ENCODE data around the gene OR2T1. TPM values are rescaled to one million over a fixed set of nuclear protein-coding genes. Genes with fewer than 3 reads are reported as not detected.
"Not testable (repeated sequence)": the region's sequence is repeated elsewhere in the genome, so short reads cannot be mapped to it uniquely, and the experiment has no call there.

Gene OR2T1
- total and polyA plus RNA-seq, 2 of the 8 experiments (the other 6 are each of a cell fraction or from before 2014, with no cell fraction given): not detected

GRCh38 chr1:248431683-248432082, 28.8 kb downstream of the OR2T1 start:
- H3K23me2 ChIP-seq (ENCODE audit: low read depth, low read length); H2AFZ ChIP-seq (ENCODE audit: low read length); H2BK120ac ChIP-seq (replicated peaks; ENCODE audit: low read depth, low read length); FAIRE-seq; H4K8ac ChIP-seq (ENCODE audit: extremely low read depth, insufficient read depth, low read length); H3K4me3 ChIP-seq (ENCODE audit: extremely low read depth in 1 of 4, insufficient read depth in 2 of 4, low read depth in 3 of 4, low read length in 4 of 4); H2BK20ac ChIP-seq (ENCODE audit: low read length); H2AK5ac ChIP-seq (ENCODE audit: low read depth, low read length); H2BK5ac ChIP-seq (ENCODE audit: low read depth, low read length); H4K5ac ChIP-seq (ENCODE audit: insufficient read length, low read depth, low read length); H3K27me3 ChIP-seq (replicated peaks in 1 of 4; ENCODE audit: control insufficient read depth in 3 of 4, extremely low read depth in 1 of 4, insufficient read depth in 3 of 4, low read length in 3 of 4); H4K91ac ChIP-seq (replicated peaks; ENCODE audit: insufficient read length, low read length); H3K23ac ChIP-seq (ENCODE audit: insufficient read length); H3K4me1 ChIP-seq (replicated peaks in 1 of 4; ENCODE audit: control insufficient read depth in 3 of 4, insufficient read depth in 4 of 4, low read length in 3 of 4); POLR2A ChIA-PET (ENCODE audit: partially characterized antibody); H2BK12ac ChIP-seq (ENCODE audit: low read depth, low read length); H3K27ac ChIP-seq (ENCODE audit: low read depth, low read length); H3K4ac ChIP-seq (replicated peaks; ENCODE audit: insufficient read length, low read depth, low read length); H3K4me2 ChIP-seq (ENCODE audit: insufficient read depth in 1 of 2, low read depth in 2 of 2, low read length in 2 of 2); H3K79me2 ChIP-seq (ENCODE audit: control insufficient read depth in 1 of 2, insufficient read depth in 2 of 2, low read length in 2 of 2); H3K79me1 ChIP-seq (ENCODE audit: low read depth, low read length); H3K14ac ChIP-seq (ENCODE audit: insufficient read length); DNase-seq (ENCODE audit: low read depth in 1 of 2, low spot score in 2 of 2); H4K20me1 ChIP-seq (replicated peaks in 1 of 2; ENCODE audit: control insufficient read depth in 1 of 2, insufficient read depth in 2 of 2, low read length in 2 of 2); H2BK15ac ChIP-seq (ENCODE audit: low read length); H3K56ac ChIP-seq (replicated peaks; ENCODE audit: insufficient read length, low read depth, low read length); CTCF ChIA-PET (ENCODE audit: partially characterized antibody); H3K9ac ChIP-seq (replicated peaks in 1 of 4; ENCODE audit: extremely low read depth in 1 of 4, low read depth in 3 of 4, low read length in 3 of 4); H3K18ac ChIP-seq (ENCODE audit: extremely low read depth, low read length); H3K36me3 ChIP-seq (ENCODE audit: control insufficient read depth in 2 of 4, insufficient read depth in 4 of 4, low read length in 3 of 4): not testable (repeated sequence)
- 80% methylated on average over 10 of the region's 11 CpGs; no CpG with 5 or more reads in 1 of the 2 experiments for WGBS, 2 experiments (ENCODE audit: extremely low coverage in 1 of 2, insufficient coverage in 1 of 2, insufficient read length in 1 of 2, insufficient replicate concordance in 2 of 2, low coverage in 1 of 2, low lambda C conversion rate in 2 of 2, missing lambda C conversion rate in 1 of 2)
- H3K9me3 ChIP-seq (ENCODE audit: insufficient read depth in 2 of 2, low read depth in 1 of 2, low read length in 1 of 2): peaks cover 23 to 51% of the 10 kb centered on the region in 2 experiments

- FAIRE-seq; H2BK12ac ChIP-seq (ENCODE audit: low read depth, low read length); H3K36me3 ChIP-seq (ENCODE audit: control insufficient read depth in 2 of 4, insufficient read depth in 4 of 4, low read length in 3 of 4); H3K4me2 ChIP-seq (ENCODE audit: insufficient read depth in 1 of 2, low read depth in 2 of 2, low read length in 2 of 2); CTCF ChIA-PET (ENCODE audit: partially characterized antibody); H2BK15ac ChIP-seq (ENCODE audit: low read length); H4K91ac ChIP-seq (replicated peaks; ENCODE audit: insufficient read length, low read length); H3K9ac ChIP-seq (replicated peaks in 1 of 4; ENCODE audit: extremely low read depth in 1 of 4, low read depth in 3 of 4, low read length in 3 of 4); H2AFZ ChIP-seq (ENCODE audit: low read length); H3K14ac ChIP-seq (ENCODE audit: insufficient read length); H3K27me3 ChIP-seq (replicated peaks in 1 of 4; ENCODE audit: control insufficient read depth in 3 of 4, extremely low read depth in 1 of 4, insufficient read depth in 3 of 4, low read length in 3 of 4); POLR2A ChIA-PET (ENCODE audit: partially characterized antibody); H3K4me3 ChIP-seq (ENCODE audit: extremely low read depth in 1 of 4, insufficient read depth in 2 of 4, low read depth in 3 of 4, low read length in 4 of 4); H2BK5ac ChIP-seq (ENCODE audit: low read depth, low read length); H3K4me1 ChIP-seq (replicated peaks in 1 of 4; ENCODE audit: control insufficient read depth in 3 of 4, insufficient read depth in 4 of 4, low read length in 3 of 4); H3K79me1 ChIP-seq (ENCODE audit: low read depth, low read length); H3K4ac ChIP-seq (replicated peaks; ENCODE audit: insufficient read length, low read depth, low read length); H3K56ac ChIP-seq (replicated peaks; ENCODE audit: insufficient read length, low read depth, low read length); H4K20me1 ChIP-seq (replicated peaks in 1 of 2; ENCODE audit: control insufficient read depth in 1 of 2, insufficient read depth in 2 of 2, low read length in 2 of 2); H3K79me2 ChIP-seq (ENCODE audit: control insufficient read depth in 1 of 2, insufficient read depth in 2 of 2, low read length in 2 of 2); H2BK20ac ChIP-seq (ENCODE audit: low read length); H2BK120ac ChIP-seq (replicated peaks; ENCODE audit: low read depth, low read length); H3K27ac ChIP-seq (ENCODE audit: low read depth, low read length); H3K23ac ChIP-seq (ENCODE audit: insufficient read length); DNase-seq (ENCODE audit: low read depth in 1 of 2, low spot score in 2 of 2); H4K5ac ChIP-seq (ENCODE audit: insufficient read length, low read depth, low read length); H3K23me2 ChIP-seq (ENCODE audit: low read depth, low read length); H2AK5ac ChIP-seq (ENCODE audit: low read depth, low read length); H3K18ac ChIP-seq (ENCODE audit: extremely low read depth, low read length); H4K8ac ChIP-seq (ENCODE audit: extremely low read depth, insufficient read depth, low read length): not testable (repeated sequence)
- WGBS, 2 experiments (ENCODE audit: extremely low coverage in 1 of 2, insufficient coverage in 1 of 2, insufficient read length in 1 of 2, insufficient replicate concordance in 2 of 2, low coverage in 1 of 2, low lambda C conversion rate in 2 of 2, missing lambda C conversion rate in 1 of 2): 64% methylated on average over 4 of the region's 4 CpGs; no CpG with 5 or more reads in 1 of the 2 experiments
- peaks cover 18 to 50% of the 10 kb centered on the region in 2 experiments for H3K9me3 ChIP-seq (ENCODE audit: insufficient read depth in 2 of 2, low read depth in 1 of 2, low read length in 1 of 2)
These were observed 29.4 kb downstream of the OR2T1 start for GRCh38 chr1:248432201-248432600.
